Measurements from ENCODE around the gene CHPT1. TPM values are rescaled to one million over a fixed set of nuclear protein-coding genes. Genes with fewer than 3 reads are reported as not detected.

The CHPT1 gene
- total and polyA plus RNA-seq, 2 of the 13 experiments (the other 11 are each of a cell fraction or from before 2014, with no cell fraction given): 117 to 178 TPM

- TF ChIP-seq ZNF839 (CRISPR knock-in tag; IDR thresholded peaks at IDR 0.05; ENCODE audit: borderline replicate concordance) (no peak), NFE2L1 (CRISPR knock-in tag; IDR thresholded peaks at IDR 0.05; ENCODE audit: borderline replicate concordance) (no peak), MTA3 (CRISPR knock-in tag; IDR thresholded peaks at IDR 0.05) (no peak), RNF219 (CRISPR knock-in tag; IDR thresholded peaks at IDR 0.05) (no peak), SOX5 (CRISPR knock-in tag; IDR thresholded peaks at IDR 0.05; ENCODE audit: borderline replicate concordance) (no peak), ZBTB8A (CRISPR knock-in tag; IDR thresholded peaks at IDR 0.05; ENCODE audit: borderline replicate concordance, low read depth) (no peak), PCBP2 (optimal IDR thresholded peaks at IDR 0.05; ENCODE audit: low read depth, low read length, poor library complexity, severe bottlenecking) (no peak), FOXK1 (CRISPR knock-in tag; IDR thresholded peaks at IDR 0.05; ENCODE audit: borderline replicate concordance, low read depth) (0 out of 2 replicates have a peak, but pooled peaks have one; percentile 14), ZNF629 (CRISPR knock-in tag; conservative IDR thresholded peaks at IDR 0.05) (no peak), WIZ (CRISPR knock-in tag; IDR thresholded peaks at IDR 0.05) (no peak), ZNF660 (CRISPR knock-in tag; IDR thresholded peaks at IDR 0.05; ENCODE audit: borderline replicate concordance, low read depth) (no peak), ZNF3 (CRISPR knock-in tag; IDR thresholded peaks at IDR 0.05) (no peak), NCOA5 (CRISPR knock-in tag; IDR thresholded peaks at IDR 0.05) (no peak)
- TF ChIP-seq, protein P1, sequence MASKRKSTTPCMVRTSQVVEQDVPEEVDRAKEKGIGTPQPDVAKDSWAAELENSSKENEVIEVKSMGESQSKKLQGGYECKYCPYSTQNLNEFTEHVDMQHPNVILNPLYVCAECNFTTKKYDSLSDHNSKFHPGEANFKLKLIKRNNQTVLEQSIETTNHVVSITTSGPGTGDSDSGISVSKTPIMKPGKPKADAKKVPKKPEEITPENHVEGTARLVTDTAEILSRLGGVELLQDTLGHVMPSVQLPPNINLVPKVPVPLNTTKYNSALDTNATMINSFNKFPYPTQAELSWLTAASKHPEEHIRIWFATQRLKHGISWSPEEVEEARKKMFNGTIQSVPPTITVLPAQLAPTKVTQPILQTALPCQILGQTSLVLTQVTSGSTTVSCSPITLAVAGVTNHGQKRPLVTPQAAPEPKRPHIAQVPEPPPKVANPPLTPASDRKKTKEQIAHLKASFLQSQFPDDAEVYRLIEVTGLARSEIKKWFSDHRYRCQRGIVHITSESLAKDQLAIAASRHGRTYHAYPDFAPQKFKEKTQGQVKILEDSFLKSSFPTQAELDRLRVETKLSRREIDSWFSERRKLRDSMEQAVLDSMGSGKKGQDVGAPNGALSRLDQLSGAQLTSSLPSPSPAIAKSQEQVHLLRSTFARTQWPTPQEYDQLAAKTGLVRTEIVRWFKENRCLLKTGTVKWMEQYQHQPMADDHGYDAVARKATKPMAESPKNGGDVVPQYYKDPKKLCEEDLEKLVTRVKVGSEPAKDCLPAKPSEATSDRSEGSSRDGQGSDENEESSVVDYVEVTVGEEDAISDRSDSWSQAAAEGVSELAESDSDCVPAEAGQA (IDR thresholded peaks at IDR 0.05; ENCODE audit: low read depth): no peak
- TF ChIP-seq, protein P1 (CRISPR knock-in tag; IDR thresholded peaks at IDR 0.05; ENCODE audit: borderline replicate concordance): no peak
- TF ChIP-seq, protein P2, sequence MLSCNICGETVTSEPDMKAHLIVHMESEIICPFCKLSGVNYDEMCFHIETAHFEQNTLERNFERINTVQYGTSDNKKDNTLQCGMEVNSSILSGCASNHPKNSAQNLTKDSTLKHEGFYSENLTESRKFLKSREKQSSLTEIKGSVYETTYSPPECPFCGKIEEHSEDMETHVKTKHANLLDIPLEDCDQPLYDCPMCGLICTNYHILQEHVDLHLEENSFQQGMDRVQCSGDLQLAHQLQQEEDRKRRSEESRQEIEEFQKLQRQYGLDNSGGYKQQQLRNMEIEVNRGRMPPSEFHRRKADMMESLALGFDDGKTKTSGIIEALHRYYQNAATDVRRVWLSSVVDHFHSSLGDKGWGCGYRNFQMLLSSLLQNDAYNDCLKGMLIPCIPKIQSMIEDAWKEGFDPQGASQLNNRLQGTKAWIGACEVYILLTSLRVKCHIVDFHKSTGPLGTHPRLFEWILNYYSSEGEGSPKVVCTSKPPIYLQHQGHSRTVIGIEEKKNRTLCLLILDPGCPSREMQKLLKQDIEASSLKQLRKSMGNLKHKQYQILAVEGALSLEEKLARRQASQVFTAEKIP (CRISPR knock-in tag; IDR thresholded peaks at IDR 0.05; ENCODE audit: borderline replicate concordance): no peak
- TF ChIP-seq, protein P3, sequence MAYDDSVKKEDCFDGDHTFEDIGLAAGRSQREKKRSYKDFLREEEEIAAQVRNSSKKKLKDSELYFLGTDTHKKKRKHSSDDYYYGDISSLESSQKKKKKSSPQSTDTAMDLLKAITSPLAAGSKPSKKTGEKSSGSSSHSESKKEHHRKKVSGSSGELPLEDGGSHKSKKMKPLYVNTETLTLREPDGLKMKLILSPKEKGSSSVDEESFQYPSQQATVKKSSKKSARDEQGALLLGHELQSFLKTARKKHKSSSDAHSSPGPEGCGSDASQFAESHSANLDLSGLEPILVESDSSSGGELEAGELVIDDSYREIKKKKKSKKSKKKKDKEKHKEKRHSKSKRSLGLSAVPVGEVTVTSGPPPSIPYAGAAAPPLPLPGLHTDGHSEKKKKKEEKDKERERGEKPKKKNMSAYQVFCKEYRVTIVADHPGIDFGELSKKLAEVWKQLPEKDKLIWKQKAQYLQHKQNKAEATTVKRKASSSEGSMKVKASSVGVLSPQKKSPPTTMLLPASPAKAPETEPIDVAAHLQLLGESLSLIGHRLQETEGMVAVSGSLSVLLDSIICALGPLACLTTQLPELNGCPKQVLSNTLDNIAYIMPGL (CRISPR knock-in tag; IDR thresholded peaks at IDR 0.05; ENCODE audit: borderline replicate concordance in 1 of 2, low read depth in 1 of 2): peak in 1 of 2 experiments; percentile 7; a peak in 1 of 4 replicates
Observed at GRCh38 chr12:101697197-101697929, at the start of gene CHPT1 (continued).
